ENCODE results near the gene SLC43A2. TPM values are rescaled to one million over a fixed set of nuclear protein-coding genes. Genes with fewer than 3 reads are reported as not detected.

Gene SLC43A2
- total RNA-seq, 4 donors from 2014 or later, result 3.6 to 15.6 (median 6.8) TPM

DNA sequence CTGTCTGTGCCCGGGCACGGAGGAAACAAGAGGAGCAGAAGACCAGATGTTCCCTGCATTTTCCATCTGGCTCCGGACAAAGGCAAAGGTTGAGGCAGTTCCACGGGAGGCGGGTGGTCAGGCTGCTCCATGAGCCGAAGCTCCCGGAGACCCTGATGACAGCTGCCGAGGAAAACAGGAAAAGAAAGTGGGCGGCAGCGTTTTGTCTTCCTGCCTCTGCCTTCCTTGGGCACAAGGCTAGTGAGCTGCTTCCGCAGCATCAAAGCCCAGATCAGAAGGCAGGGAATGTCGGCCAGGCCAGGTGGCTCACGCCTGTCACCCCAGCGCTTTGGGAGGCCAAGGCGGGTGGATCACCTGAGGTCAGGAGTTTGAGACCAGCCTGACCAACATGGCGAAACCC is 16.2 kb downstream of the SLC43A2 start:
- Histone ChIP-seq H3K36me3 (no peaks in the 10 kb centered on the region), H3K27me3 (no peaks in the 10 kb centered on the region), H3K4me1 (no peaks in the 10 kb centered on the region), H3K27ac (peak overlapping the region in 1 of 2 donors; percentile 15), H3K9me3 (no peaks in the 10 kb centered on the region), H3K4me3 (no peak overlapping the region)
- no peak for DNase-seq
- intact Hi-C loops (cut with DNase I; ENCODE audit: low total_unique reads), result no loop called here
- TF ChIP-seq, protein P1, sequence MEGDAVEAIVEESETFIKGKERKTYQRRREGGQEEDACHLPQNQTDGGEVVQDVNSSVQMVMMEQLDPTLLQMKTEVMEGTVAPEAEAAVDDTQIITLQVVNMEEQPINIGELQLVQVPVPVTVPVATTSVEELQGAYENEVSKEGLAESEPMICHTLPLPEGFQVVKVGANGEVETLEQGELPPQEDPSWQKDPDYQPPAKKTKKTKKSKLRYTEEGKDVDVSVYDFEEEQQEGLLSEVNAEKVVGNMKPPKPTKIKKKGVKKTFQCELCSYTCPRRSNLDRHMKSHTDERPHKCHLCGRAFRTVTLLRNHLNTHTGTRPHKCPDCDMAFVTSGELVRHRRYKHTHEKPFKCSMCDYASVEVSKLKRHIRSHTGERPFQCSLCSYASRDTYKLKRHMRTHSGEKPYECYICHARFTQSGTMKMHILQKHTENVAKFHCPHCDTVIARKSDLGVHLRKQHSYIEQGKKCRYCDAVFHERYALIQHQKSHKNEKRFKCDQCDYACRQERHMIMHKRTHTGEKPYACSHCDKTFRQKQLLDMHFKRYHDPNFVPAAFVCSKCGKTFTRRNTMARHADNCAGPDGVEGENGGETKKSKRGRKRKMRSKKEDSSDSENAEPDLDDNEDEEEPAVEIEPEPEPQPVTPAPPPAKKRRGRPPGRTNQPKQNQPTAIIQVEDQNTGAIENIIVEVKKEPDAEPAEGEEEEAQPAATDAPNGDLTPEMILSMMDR (IDR thresholded peaks at IDR 0.05), result no peak
- TF ChIP-seq POLR2A (IDR thresholded peaks at IDR 0.05), result no peak

- H3K9me3 ChIP-seq, result no peaks in the 10 kb centered on the region
- intact Hi-C loops (cut with DNase I; ENCODE audit: low total_unique reads), result no loop called here
- TF ChIP-seq POLR2A (IDR thresholded peaks at IDR 0.05), result no peak
- TF ChIP-seq, protein P1 (IDR thresholded peaks at IDR 0.05), result no peak
- no peaks in the 10 kb centered on the region for H3K36me3 ChIP-seq
- peak overlapping the region in 1 of 2 donors; percentile 15 for H3K27ac ChIP-seq
- no peak for DNase-seq
- no peaks in the 10 kb centered on the region for H3K4me1 ChIP-seq
- H3K27me3 ChIP-seq, result no peaks in the 10 kb centered on the region
- no peak overlapping the region for H3K4me3 ChIP-seq
Observed at GRCh38 chr17:1611715-1612114, 16.9 kb downstream of the SLC43A2 start.

DNA sequence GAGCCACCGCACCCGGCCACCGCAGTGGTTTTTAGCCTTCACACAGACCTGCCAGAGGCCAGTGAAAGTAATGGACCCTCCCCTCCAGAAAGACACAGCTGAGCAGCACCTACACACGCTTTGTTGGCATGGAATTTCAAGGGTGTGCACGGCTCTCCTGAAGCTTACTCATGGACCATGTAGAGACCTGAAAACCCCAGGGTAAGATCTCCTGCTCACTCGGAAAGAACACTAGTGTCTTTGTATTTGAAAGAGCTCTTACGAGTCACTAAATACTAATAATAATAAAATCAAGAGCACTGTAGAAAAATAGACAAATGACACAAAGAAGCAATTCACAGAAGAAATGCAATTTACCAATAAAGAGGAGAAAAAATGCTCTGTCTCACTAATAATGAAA is 20.0 kb downstream of the SLC43A2 start:
- TF ChIP-seq, protein P1 (IDR thresholded peaks at IDR 0.05), result no peak
- no peak for TF ChIP-seq POLR2A (IDR thresholded peaks at IDR 0.05)
- intact Hi-C loops (cut with DNase I; ENCODE audit: low total_unique reads), result no loop called here
- Histone ChIP-seq H3K9me3 (no peaks in the 10 kb centered on the region), H3K27me3 (no peaks in the 10 kb centered on the region), H3K27ac (no peak overlapping the region), H3K36me3 (no peaks in the 10 kb centered on the region), H3K4me3 (no peak overlapping the region), H3K4me1 (no peaks in the 10 kb centered on the region)
- DNase-seq, result no peak

- Histone ChIP-seq H3K4me1 (no peaks in the 10 kb centered on the region), H3K4me3 (no peak overlapping the region), H3K9me3 (no peaks in the 10 kb centered on the region), H3K27me3 (no peaks in the 10 kb centered on the region), H3K27ac (no peak overlapping the region), H3K36me3 (no peaks in the 10 kb centered on the region)
- TF ChIP-seq, protein P1 (IDR thresholded peaks at IDR 0.05), result no peak
- TF ChIP-seq POLR2A (IDR thresholded peaks at IDR 0.05), result no peak
- no peak for DNase-seq
- intact Hi-C loops (cut with DNase I; ENCODE audit: low total_unique reads), result no loop called here
Observed at GRCh38 chr17:1607971-1608320, 20.7 kb downstream of the SLC43A2 start.

- Histone ChIP-seq H3K9me3 (no peaks in the 10 kb centered on the region), H3K4me3 (no peak overlapping the region), H3K27me3 (no peaks in the 10 kb centered on the region), H3K36me3 (no peaks in the 10 kb centered on the region), H3K27ac (no peak overlapping the region), H3K4me1 (no peaks in the 10 kb centered on the region)
- DNase-seq, result no peak
- intact Hi-C loops (cut with DNase I; ENCODE audit: low total_unique reads), result no loop called here
- TF ChIP-seq, protein P1 (IDR thresholded peaks at IDR 0.05), result no peak
- TF ChIP-seq POLR2A (IDR thresholded peaks at IDR 0.05), result no peak
Observed at GRCh38 chr17:1606352-1606985, 22.2 kb downstream of the SLC43A2 start.
